Measurements from ENCODE around the gene PALM.

PALM gene

DNA sequence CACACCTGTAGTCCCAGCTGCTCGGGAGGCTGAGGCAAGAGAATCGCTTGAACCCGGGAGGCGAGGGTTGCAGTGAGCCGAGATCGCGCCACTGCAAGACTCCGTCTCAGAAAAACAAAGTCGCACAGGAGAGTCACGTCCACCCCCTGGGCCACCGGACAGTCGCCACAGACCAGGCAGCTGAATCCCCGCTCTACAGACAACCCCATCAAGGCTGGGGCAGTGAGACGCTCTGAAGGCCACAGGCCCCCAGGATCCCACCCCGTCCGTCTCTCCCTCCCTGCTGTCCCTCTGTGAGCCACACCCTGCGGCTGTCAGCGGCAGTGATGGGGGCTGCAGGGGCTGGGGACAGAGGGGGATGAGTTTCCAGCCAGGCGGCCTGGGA, 73.1 kb downstream of the PALM start:
- H3K9me3 ChIP-seq (ENCODE audit: insufficient read depth, low read depth, low read length), result no peaks in the 10 kb centered on the region
- peak overlapping the region; percentile 72 for H3K9ac ChIP-seq (ENCODE audit: low read depth, low read length)
- peaks cover 15% of the 10 kb centered on the region for H3K4me1 ChIP-seq (ENCODE audit: insufficient read depth, low read length)
- H3K4me3 ChIP-seq (ENCODE audit: low read length), result peak overlapping the region; percentile 37
- no peaks in the 10 kb centered on the region for H3K27me3 ChIP-seq (ENCODE audit: insufficient read depth, low read length)
- H3K36me3 ChIP-seq (ENCODE audit: insufficient read depth, low read length), result no peaks in the 10 kb centered on the region
- H3K27ac ChIP-seq (ENCODE audit: low read depth, low read length), result peak overlapping the region; percentile 95
- 75% methylated on average over 17 of the region's 19 CpGs for WGBS

GRCh38 chr19:782185-782877, 73.6 kb downstream of the PALM start:
- H3K27me3 ChIP-seq (ENCODE audit: insufficient read depth, low read length), result no peaks in the 10 kb centered on the region
- H3K4me1 ChIP-seq (ENCODE audit: insufficient read depth, low read length), result peaks cover 15% of the 10 kb centered on the region
- H3K9me3 ChIP-seq (ENCODE audit: insufficient read depth, low read depth, low read length), result no peaks in the 10 kb centered on the region
- H3K36me3 ChIP-seq (ENCODE audit: insufficient read depth, low read length), result no peaks in the 10 kb centered on the region
- H3K9ac ChIP-seq (ENCODE audit: low read depth, low read length), result peak overlapping the region; percentile 72
- WGBS, result 7% methylated on average over 27 of the region's 29 CpGs
- H3K4me3 ChIP-seq (ENCODE audit: low read length), result peak overlapping the region; percentile 37
- peak overlapping the region; percentile 95 for H3K27ac ChIP-seq (ENCODE audit: low read depth, low read length)

DNA sequence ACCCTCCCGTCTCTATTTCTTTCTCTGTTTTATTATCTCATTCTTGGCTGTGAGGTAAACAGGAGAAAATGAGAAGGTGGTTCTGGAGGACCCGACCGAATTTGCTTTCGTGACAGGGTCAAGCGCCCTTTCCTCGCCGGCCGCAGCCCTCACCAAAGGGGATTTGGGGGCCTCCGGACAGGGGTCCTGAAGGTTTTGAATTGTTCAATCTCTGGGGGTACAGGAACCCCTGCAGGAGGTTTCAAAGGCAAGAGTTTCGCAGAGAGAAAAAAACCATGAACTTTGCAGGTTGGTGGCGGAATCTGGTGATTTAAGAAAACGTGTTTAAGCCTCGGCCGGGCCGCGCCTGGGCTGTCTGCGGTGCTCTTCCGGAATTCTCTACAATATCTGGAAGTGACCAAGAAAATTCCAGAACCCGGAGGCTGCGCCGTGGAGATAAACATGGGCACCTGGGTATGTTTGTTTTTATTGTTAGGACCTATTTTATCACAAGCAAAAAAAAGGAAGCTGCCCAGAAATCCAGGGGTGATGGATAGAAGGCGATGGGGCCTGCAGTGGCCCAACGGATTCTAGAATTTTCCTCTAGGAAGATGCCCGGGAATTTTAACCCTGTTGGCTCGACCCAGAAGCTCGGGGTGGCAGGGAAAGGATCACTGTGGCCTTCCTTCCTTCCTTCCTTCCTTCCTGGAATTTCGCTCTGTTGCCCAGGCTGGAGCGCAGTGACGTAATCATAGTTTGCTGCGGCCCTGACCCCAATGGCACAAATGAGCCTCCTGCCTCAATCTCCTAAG, 74.3 kb downstream of the PALM start:
- H3K36me3 ChIP-seq (ENCODE audit: insufficient read depth, low read length), result no peaks in the 10 kb centered on the region
- peak overlapping the region; percentile 95 for H3K27ac ChIP-seq (ENCODE audit: low read depth, low read length)
- peaks cover 15% of the 10 kb centered on the region for H3K4me1 ChIP-seq (ENCODE audit: insufficient read depth, low read length)
- H3K27me3 ChIP-seq (ENCODE audit: insufficient read depth, low read length), result no peaks in the 10 kb centered on the region
- H3K4me3 ChIP-seq (ENCODE audit: low read length), result peak overlapping the region; percentile 37
- H3K9me3 ChIP-seq (ENCODE audit: insufficient read depth, low read depth, low read length), result no peaks in the 10 kb centered on the region
- peak overlapping the region; percentile 67 for H3K9ac ChIP-seq (ENCODE audit: low read depth, low read length)
- WGBS, result 64% methylated on average over 29 of the region's 30 CpGs

DNA sequence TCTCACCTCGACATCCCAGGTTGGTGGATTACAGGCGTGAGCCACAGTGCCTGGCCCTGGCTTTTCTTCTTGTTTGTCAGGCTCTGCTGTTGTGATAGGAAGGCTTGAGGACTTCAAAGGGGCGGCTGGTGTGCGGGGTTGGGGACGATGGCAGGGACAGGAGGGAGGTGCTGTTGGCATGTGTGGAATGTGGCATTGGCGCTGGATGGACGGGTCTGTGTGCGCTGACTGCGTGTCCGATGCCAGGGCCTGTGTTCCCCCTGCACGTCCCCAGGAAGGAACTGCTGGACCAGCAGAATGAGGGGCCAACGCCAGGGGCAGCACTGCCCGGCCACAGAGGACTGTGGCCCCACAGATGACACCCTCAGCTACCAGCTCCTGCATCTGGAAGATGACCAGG, 75.8 kb downstream of the PALM start:
- Histone ChIP-seq H3K36me3 (ENCODE audit: insufficient read depth, low read length) (no peaks in the 10 kb centered on the region), H3K4me1 (ENCODE audit: insufficient read depth, low read length) (peaks cover 26% of the 10 kb centered on the region), H3K4me3 (ENCODE audit: low read length) (no peak overlapping the region), H3K27ac (ENCODE audit: low read depth, low read length) (no peak overlapping the region), H3K27me3 (ENCODE audit: insufficient read depth, low read length) (no peaks in the 10 kb centered on the region), H3K9me3 (ENCODE audit: insufficient read depth, low read depth, low read length) (no peaks in the 10 kb centered on the region), H3K9ac (ENCODE audit: low read depth, low read length) (no peak overlapping the region)
- WGBS, result 93% methylated on average over 13 of the region's 13 CpGs

- 90% methylated on average over 16 of the region's 16 CpGs for WGBS
- no peak overlapping the region for H3K27ac ChIP-seq (ENCODE audit: low read depth, low read length)
- H3K4me1 ChIP-seq (ENCODE audit: insufficient read depth, low read length), result peaks cover 23% of the 10 kb centered on the region
These were observed 78.8 kb downstream of the PALM start for GRCh38 chr19:787536-787935.

DNA sequence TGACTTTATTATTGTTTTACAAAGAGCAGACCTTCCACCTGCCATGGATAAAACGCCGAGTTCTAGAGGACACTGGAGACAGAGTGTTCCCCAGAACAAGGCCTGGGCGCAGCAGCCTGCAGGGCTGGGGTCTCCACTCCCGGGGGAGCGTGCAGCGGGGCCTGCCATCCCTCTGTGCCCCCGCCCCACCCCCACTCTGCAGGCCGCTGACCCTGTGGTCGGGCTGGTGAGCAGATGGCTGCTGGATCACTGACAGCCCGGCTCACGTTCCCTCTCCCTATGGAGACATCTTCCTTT, 79.9 kb downstream of the PALM start:
- Histone ChIP-seq H3K4me1 (ENCODE audit: insufficient read depth, low read length) (peaks cover 14% of the 10 kb centered on the region), H3K9ac (ENCODE audit: low read depth, low read length) (peak overlapping the region; percentile 52; the same call in 1 of the 2 replicates), H3K36me3 (ENCODE audit: insufficient read depth, low read length) (no peaks in the 10 kb centered on the region), H3K4me3 (ENCODE audit: low read length) (no peak overlapping the region), H3K27ac (ENCODE audit: low read depth, low read length) (peak overlapping the region; percentile 82), H3K9me3 (ENCODE audit: insufficient read depth, low read depth, low read length) (no peaks in the 10 kb centered on the region), H3K27me3 (ENCODE audit: insufficient read depth, low read length) (no peaks in the 10 kb centered on the region)
- WGBS, result 76% methylated on average over 11 of the region's 11 CpGs

More at GRCh38 chr19:787536-787935, 78.8 kb downstream of the PALM start:
- Histone ChIP-seq H3K4me3 (ENCODE audit: low read length) (no peak overlapping the region), H3K9me3 (ENCODE audit: insufficient read depth, low read depth, low read length) (no peaks in the 10 kb centered on the region), H3K9ac (ENCODE audit: low read depth, low read length) (no peak overlapping the region), H3K27me3 (ENCODE audit: insufficient read depth, low read length) (no peaks in the 10 kb centered on the region), H3K36me3 (ENCODE audit: insufficient read depth, low read length) (no peaks in the 10 kb centered on the region)

DNA sequence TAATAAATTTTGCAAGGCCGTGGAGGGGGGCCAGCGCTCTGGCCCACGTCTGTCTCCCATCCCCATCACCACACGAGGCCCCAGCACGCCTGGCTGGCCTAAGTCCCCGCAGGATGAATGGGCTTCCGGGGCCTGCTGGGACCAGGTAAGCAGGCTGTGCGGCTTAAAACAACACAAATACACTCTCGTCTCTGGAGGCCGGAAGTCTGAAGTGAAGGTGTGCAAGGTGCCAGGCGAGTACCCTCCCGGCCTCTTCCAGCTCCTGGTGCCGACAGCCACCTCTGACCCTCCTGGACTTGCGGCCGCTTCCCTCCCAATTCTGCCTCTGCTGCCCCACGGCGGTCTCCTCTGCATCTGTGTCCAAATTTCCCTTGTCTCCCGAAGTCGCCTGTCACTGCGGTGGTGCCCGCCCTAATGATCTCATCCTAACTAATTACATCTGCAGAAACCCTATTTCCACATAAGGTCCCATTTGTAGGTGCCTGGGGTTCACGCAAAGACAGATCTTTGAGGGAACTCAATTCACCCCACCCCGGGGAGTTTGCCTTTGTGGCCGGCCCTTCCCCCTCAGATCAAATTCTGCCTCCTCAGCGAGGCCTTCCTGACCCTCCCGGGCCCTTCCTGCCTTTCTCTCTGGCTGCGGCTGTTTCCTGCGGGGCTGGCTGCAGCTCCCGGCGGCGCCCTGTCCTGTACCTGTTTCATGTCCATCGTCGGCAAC, 80.4 kb downstream of the PALM start:
- WGBS, result 34% methylated on average over 33 of the region's 33 CpGs
- Histone ChIP-seq H3K9ac (ENCODE audit: low read depth, low read length) (peak overlapping the region; percentile 52), H3K4me1 (ENCODE audit: insufficient read depth, low read length) (peaks cover 14% of the 10 kb centered on the region), H3K27me3 (ENCODE audit: insufficient read depth, low read length) (no peaks in the 10 kb centered on the region), H3K4me3 (ENCODE audit: low read length) (no peak overlapping the region), H3K27ac (ENCODE audit: low read depth, low read length) (peak overlapping the region; percentile 82), H3K36me3 (ENCODE audit: insufficient read depth, low read length) (no peaks in the 10 kb centered on the region), H3K9me3 (ENCODE audit: insufficient read depth, low read depth, low read length) (no peaks in the 10 kb centered on the region)

- Histone ChIP-seq H3K4me3 (ENCODE audit: low read length) (no peak overlapping the region), H3K9me3 (ENCODE audit: insufficient read depth, low read depth, low read length) (no peaks in the 10 kb centered on the region), H3K9ac (ENCODE audit: low read depth, low read length) (peak overlapping the region; percentile 52), H3K36me3 (ENCODE audit: insufficient read depth, low read length) (no peaks in the 10 kb centered on the region), H3K4me1 (ENCODE audit: insufficient read depth, low read length) (peaks cover 14% of the 10 kb centered on the region), H3K27ac (ENCODE audit: low read depth, low read length) (peak overlapping the region; percentile 82), H3K27me3 (ENCODE audit: insufficient read depth, low read length) (no peaks in the 10 kb centered on the region)
- 66% methylated on average over 9 of the region's 9 CpGs for WGBS
These were observed 80.9 kb downstream of the PALM start for GRCh38 chr19:789701-790060.

- no peaks in the 10 kb centered on the region for H3K36me3 ChIP-seq (ENCODE audit: insufficient read depth, low read length)
- H3K9me3 ChIP-seq (ENCODE audit: insufficient read depth, low read depth, low read length), result no peaks in the 10 kb centered on the region
- no peak overlapping the region; the same call in 1 of the 2 replicates for H3K9ac ChIP-seq (ENCODE audit: low read depth, low read length)
- WGBS, result 91% methylated on average over 26 of the region's 26 CpGs
- no peaks in the 10 kb centered on the region for H3K27me3 ChIP-seq (ENCODE audit: insufficient read depth, low read length)
- no peak overlapping the region for H3K27ac ChIP-seq (ENCODE audit: low read depth, low read length)
- peaks cover 14% of the 10 kb centered on the region for H3K4me1 ChIP-seq (ENCODE audit: insufficient read depth, low read length)
- no peak overlapping the region for H3K4me3 ChIP-seq (ENCODE audit: low read length)
These were observed 82.4 kb downstream of the PALM start for GRCh38 chr19:791007-791566.

- Histone ChIP-seq H3K9ac (ENCODE audit: low read depth, low read length) (no peak overlapping the region), H3K27me3 (ENCODE audit: insufficient read depth, low read length) (no peaks in the 10 kb centered on the region), H3K4me3 (ENCODE audit: low read length) (no peak overlapping the region), H3K36me3 (ENCODE audit: insufficient read depth, low read length) (no peaks in the 10 kb centered on the region), H3K27ac (ENCODE audit: low read depth, low read length) (no peak overlapping the region), H3K4me1 (ENCODE audit: insufficient read depth, low read length) (peaks cover 14% of the 10 kb centered on the region), H3K9me3 (ENCODE audit: insufficient read depth, low read depth, low read length) (no peaks in the 10 kb centered on the region)
- WGBS, result 71% methylated on average over 8 of the region's 8 CpGs
These were observed 83.0 kb downstream of the PALM start for GRCh38 chr19:791567-792305.
